Skeletal muscle tissue (tissue), 4 donors: ENCODE results near the gene PDE4B. TPM values are rescaled to one million over a fixed set of nuclear protein-coding genes. Genes with fewer than 3 reads are reported as not detected.

Experiments
- H3K27ac ChIP-seq: one replicate; pipeline ENCODE4 v1.7.0; 2013; ENCODE audit warnings: mild to moderate bottlenecking, low read depth, low read length, inconsistent platforms
- H3K27me3 ChIP-seq, 3 donors: one replicate each; pipeline ENCODE4 v1.7.0; 2013; ENCODE audit warnings: low read length in 3 of 3; ENCODE audit not compliant: control insufficient read depth in 3 of 3, insufficient read depth in 3 of 3
- H3K36me3 ChIP-seq, 3 donors: one replicate each; pipeline ENCODE4 v1.7.0; 2013; ENCODE audit warnings: low read length in 3 of 3; ENCODE audit not compliant: control insufficient read depth in 3 of 3, insufficient read depth in 3 of 3
- H3K4me1 ChIP-seq, 3 donors: one replicate each; pipeline ENCODE4 v1.7.0; 2013; ENCODE audit warnings: low read length in 3 of 3, mild to moderate bottlenecking in 3 of 3; ENCODE audit not compliant: control insufficient read depth in 3 of 3, insufficient read depth in 3 of 3
- H3K4me3 ChIP-seq, 3 donors: one replicate each; pipeline ENCODE4 v1.7.0; 2013; ENCODE audit warnings: low read length in 3 of 3
- H3K9ac ChIP-seq, 3 donors: one replicate each; pipeline ENCODE4 v1.7.0; 2013; ENCODE audit warnings: low read length in 3 of 3, mild to moderate bottlenecking in 3 of 3, moderate library complexity in 2 of 3, low read depth in 1 of 3
- H3K9me3 ChIP-seq, 3 donors: one replicate each; pipeline ENCODE4 v1.7.0; 2013; ENCODE audit warnings: low read length in 3 of 3; ENCODE audit not compliant: control insufficient read depth in 3 of 3
- total RNA-seq: library from RNA; depleted of rRNA; stranded (reverse); fragments of >200 nt; gene quantifications from one replicate; pipeline ENCODE4 v1.2.3, GENCODE V29; 2014
- donor health status: Osteomylitis.

Gene PDE4B
- total RNA-seq, 1 donor from 2014 or later: 26.6 TPM

- Histone ChIP-seq H3K9me3 (peaks cover 0 to 3% (median 0%) of the 10 kb centered on the region in 3 donors), H3K4me3 (no peak overlapping the region), H3K4me1 (no peaks in the 10 kb centered on the region), H3K9ac (no peak overlapping the region), H3K27ac (no peak overlapping the region), H3K36me3 (no peaks in the 10 kb centered on the region), H3K27me3 (no peaks in the 10 kb centered on the region)
Observed at GRCh38 chr1:66028035-66028434, 235.3 kb downstream of the PDE4B start.

- H3K27ac ChIP-seq: no peak overlapping the region
- H3K27me3 ChIP-seq: no peaks in the 10 kb centered on the region
- H3K4me1 ChIP-seq: no peaks in the 10 kb centered on the region
- H3K36me3 ChIP-seq: no peaks in the 10 kb centered on the region
- H3K9ac ChIP-seq: no peak overlapping the region
- peaks cover 0 to 3% (median 0%) of the 10 kb centered on the region in 3 donors for H3K9me3 ChIP-seq
- H3K4me3 ChIP-seq: no peak overlapping the region
Observed at GRCh38 chr1:66033781-66034180, 241.1 kb downstream of the PDE4B start.

- Histone ChIP-seq H3K27ac (no peak overlapping the region), H3K4me1 (no peaks in the 10 kb centered on the region), H3K9ac (no peak overlapping the region), H3K4me3 (no peak overlapping the region), H3K9me3 (peaks cover 0 to under 1% (median 0%) of the 10 kb centered on the region in 3 donors), H3K27me3 (no peaks in the 10 kb centered on the region), H3K36me3 (no peaks in the 10 kb centered on the region)
Observed at GRCh38 chr1:66035616-66036245, 243.0 kb downstream of the PDE4B start.

- H3K9me3 ChIP-seq: no peaks in the 10 kb centered on the region
- no peaks in the 10 kb centered on the region for H3K27me3 ChIP-seq
- H3K36me3 ChIP-seq: no peaks in the 10 kb centered on the region
- no peak overlapping the region for H3K4me3 ChIP-seq
- H3K27ac ChIP-seq: no peak overlapping the region
- no peaks in the 10 kb centered on the region for H3K4me1 ChIP-seq
- no peak overlapping the region for H3K9ac ChIP-seq
Observed at GRCh38 chr1:66041654-66042053, 249.0 kb downstream of the PDE4B start.

GRCh38 chr1:66043186-66043585 is 250.5 kb downstream of the PDE4B start:
- no peaks in the 10 kb centered on the region for H3K27me3 ChIP-seq
- H3K4me1 ChIP-seq: no peaks in the 10 kb centered on the region
- no peak overlapping the region for H3K4me3 ChIP-seq
- H3K27ac ChIP-seq: no peak overlapping the region
- H3K9me3 ChIP-seq: no peaks in the 10 kb centered on the region
- H3K9ac ChIP-seq: no peak overlapping the region
- no peaks in the 10 kb centered on the region for H3K36me3 ChIP-seq

GRCh38 chr1:66044912-66045311 is 252.2 kb downstream of the PDE4B start:
- no peak overlapping the region for H3K9ac ChIP-seq
- H3K27me3 ChIP-seq: no peaks in the 10 kb centered on the region
- no peak overlapping the region for H3K4me3 ChIP-seq
- no peaks in the 10 kb centered on the region for H3K9me3 ChIP-seq
- no peaks in the 10 kb centered on the region for H3K4me1 ChIP-seq
- no peaks in the 10 kb centered on the region for H3K36me3 ChIP-seq
- H3K27ac ChIP-seq: no peak overlapping the region

GRCh38 chr1:66046415-66046814 is 253.7 kb downstream of the PDE4B start:
- no peaks in the 10 kb centered on the region for H3K4me1 ChIP-seq
- H3K4me3 ChIP-seq: no peak overlapping the region
- no peak overlapping the region for H3K9ac ChIP-seq
- H3K27ac ChIP-seq: no peak overlapping the region
- H3K36me3 ChIP-seq: no peaks in the 10 kb centered on the region
- H3K27me3 ChIP-seq: no peaks in the 10 kb centered on the region
- no peaks in the 10 kb centered on the region for H3K9me3 ChIP-seq

- Histone ChIP-seq H3K4me3 (no peak overlapping the region), H3K36me3 (no peaks in the 10 kb centered on the region), H3K4me1 (no peaks in the 10 kb centered on the region), H3K9ac (no peak overlapping the region), H3K9me3 (no peaks in the 10 kb centered on the region), H3K27me3 (no peaks in the 10 kb centered on the region), H3K27ac (no peak overlapping the region)
Observed at GRCh38 chr1:66048011-66048410, 255.3 kb downstream of the PDE4B start.

- H3K4me3 ChIP-seq: no peak overlapping the region
- no peak overlapping the region for H3K27ac ChIP-seq
- no peaks in the 10 kb centered on the region for H3K4me1 ChIP-seq
Observed at GRCh38 chr1:66050123-66050522, 257.4 kb downstream of the PDE4B start.

GRCh38 chr1:66050633-66051032 is 257.9 kb downstream of the PDE4B start:
- Histone ChIP-seq H3K36me3 (no peaks in the 10 kb centered on the region), H3K27me3 (no peaks in the 10 kb centered on the region), H3K4me1 (no peaks in the 10 kb centered on the region), H3K4me3 (no peak overlapping the region), H3K27ac (no peak overlapping the region), H3K9me3 (no peaks in the 10 kb centered on the region), H3K9ac (no peak overlapping the region)

More at GRCh38 chr1:66050123-66050522, 257.4 kb downstream of the PDE4B start:
- Histone ChIP-seq H3K36me3 (no peaks in the 10 kb centered on the region), H3K9ac (no peak overlapping the region), H3K9me3 (no peaks in the 10 kb centered on the region), H3K27me3 (no peaks in the 10 kb centered on the region)
